Measurements from ENCODE around the gene CEP112. TPM values are rescaled to one million over a fixed set of nuclear protein-coding genes. Genes with fewer than 3 reads are reported as not detected.

The CEP112 gene
- total and polyA plus RNA-seq, 10 of the 15 experiments (the other 5 are each of a cell fraction or from before 2014, with no cell fraction given) = 0.11 to 3.8 (median 0.32) TPM; not detected in 1

DNA sequence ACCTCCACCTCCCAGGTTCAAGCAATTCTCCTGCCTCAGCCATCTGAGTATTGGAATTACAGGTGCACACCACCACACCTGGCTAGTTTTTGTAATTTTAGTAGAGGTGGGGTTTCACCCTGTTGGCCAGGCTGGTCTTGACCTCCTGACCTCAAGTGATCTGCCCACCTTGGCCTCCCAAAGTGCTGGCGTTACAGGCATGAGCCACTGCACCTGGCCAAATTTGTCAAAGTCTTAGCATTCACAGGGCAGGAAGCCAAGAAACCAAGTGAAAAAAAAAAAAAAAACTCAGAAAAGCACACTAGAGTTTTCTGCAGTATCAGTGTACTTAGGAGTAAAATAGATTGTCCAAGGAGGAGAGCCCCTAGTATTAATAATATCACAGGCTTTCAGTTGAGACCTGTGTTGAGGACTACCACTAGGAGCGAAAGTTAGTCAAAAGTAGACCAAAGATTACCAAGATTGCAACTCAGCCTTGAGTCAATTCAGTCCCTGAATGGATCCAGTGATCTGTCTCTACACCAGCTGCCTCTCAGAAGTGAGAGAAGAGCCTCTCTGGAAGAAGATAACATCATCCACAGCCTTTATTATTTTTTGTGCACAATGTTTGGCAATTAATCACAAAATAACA lies 159.7 kb downstream of the CEP112 start (continued):
- TF ChIP-seq HSF1 (IDR thresholded peaks at IDR 0.05; ENCODE audit: low read depth, low read length) = no peak
- TF ChIP-seq CREB1 (IDR thresholded peaks at IDR 0.05; ENCODE audit: low read depth) = no peak
- TF ChIP-seq BCL3 (IDR thresholded peaks at IDR 0.05; ENCODE audit: borderline replicate concordance, insufficient read depth, low read depth, low read length, poor library complexity, severe bottlenecking) = peak; percentile 73
- TF ChIP-seq RBBP5 (conservative IDR thresholded peaks at IDR 0.05) = no peak
- no peak for TF ChIP-seq ATF3 (IDR thresholded peaks at IDR 0.05; ENCODE audit: borderline replicate concordance, extremely low read depth, low read depth, low read length)
- TF ChIP-seq MLLT1 (IDR thresholded peaks at IDR 0.05) = 0 out of 2 replicates have a peak, but pooled peaks have one; percentile 26
- no peak for TF ChIP-seq FOS (IDR thresholded peaks at IDR 0.05; ENCODE audit: borderline replicate concordance, extremely low read depth, insufficient read length)
- peak; percentile 23; the same call in 1 of the 2 replicates for TF ChIP-seq RELB (IDR thresholded peaks at IDR 0.05; ENCODE audit: low read depth)
- no peak for TF ChIP-seq CBFB (IDR thresholded peaks at IDR 0.05; ENCODE audit: low read depth)
- TF ChIP-seq MYC (IDR thresholded peaks at IDR 0.05; ENCODE audit: insufficient read depth, insufficient read length, insufficient replicate concordance, low read length, severe bottlenecking) = no peak
- TF ChIP-seq CBX3 (IDR thresholded peaks at IDR 0.05; ENCODE audit: borderline replicate concordance, low read depth) = no peak
- TF ChIP-seq IKZF1 (conservative IDR thresholded peaks at IDR 0.05) = no peak
- TF ChIP-seq BCL11A (IDR thresholded peaks at IDR 0.05; ENCODE audit: low read depth, low read length) = peak; percentile 73; the same call in 1 of the 2 replicates
- TF ChIP-seq RUNX3 (IDR thresholded peaks at IDR 0.05; ENCODE audit: low read length) = peak; percentile 94
- TF ChIP-seq EGR1 (IDR thresholded peaks at IDR 0.05; ENCODE audit: borderline replicate concordance in 1 of 2, low read depth in 2 of 2, low read length in 2 of 2) = no peak
- no peak for TF ChIP-seq NR2F1 (conservative IDR thresholded peaks at IDR 0.05)
- TF ChIP-seq NR2C2 (IDR thresholded peaks at IDR 0.05; ENCODE audit: borderline replicate concordance, control insufficient read depth, insufficient read length, low read depth) = no peak
- TF ChIP-seq NFYB (IDR thresholded peaks at IDR 0.05; ENCODE audit: insufficient read depth, low read depth, low read length) = no peak
- TF ChIP-seq, protein P1, sequence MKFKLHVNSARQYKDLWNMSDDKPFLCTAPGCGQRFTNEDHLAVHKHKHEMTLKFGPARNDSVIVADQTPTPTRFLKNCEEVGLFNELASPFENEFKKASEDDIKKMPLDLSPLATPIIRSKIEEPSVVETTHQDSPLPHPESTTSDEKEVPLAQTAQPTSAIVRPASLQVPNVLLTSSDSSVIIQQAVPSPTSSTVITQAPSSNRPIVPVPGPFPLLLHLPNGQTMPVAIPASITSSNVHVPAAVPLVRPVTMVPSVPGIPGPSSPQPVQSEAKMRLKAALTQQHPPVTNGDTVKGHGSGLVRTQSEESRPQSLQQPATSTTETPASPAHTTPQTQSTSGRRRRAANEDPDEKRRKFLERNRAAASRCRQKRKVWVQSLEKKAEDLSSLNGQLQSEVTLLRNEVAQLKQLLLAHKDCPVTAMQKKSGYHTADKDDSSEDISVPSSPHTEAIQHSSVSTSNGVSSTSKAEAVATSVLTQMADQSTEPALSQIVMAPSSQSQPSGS (IDR thresholded peaks at IDR 0.05; ENCODE audit: low read length) = peak; percentile 86
- TF ChIP-seq ZNF274 (IDR thresholded peaks at IDR 0.05; ENCODE audit: insufficient read depth, insufficient read length) = no peak
- no peak for TF ChIP-seq POLR2AphosphoS5 (IDR thresholded peaks at IDR 0.05; ENCODE audit: low read length)
- peak; percentile 87 for TF ChIP-seq CREM (IDR thresholded peaks at IDR 0.05; ENCODE audit: low read depth)
- TF ChIP-seq RFX5 (IDR thresholded peaks at IDR 0.05; ENCODE audit: low read depth, low read length) = no peak

All from GM12878 (cell line).